OCI-M1 (cell line): ENCODE data around the gene XRCC5.
"Not testable (repeated sequence)": the region's sequence is repeated elsewhere in the genome, so short reads cannot be mapped to it uniquely, and the experiment has no call there.

Source experiments
- DNase-seq: peaks from one replicate; lab custom pipeline; 2025; lab: John Stamatoyannopoulos, UW

XRCC5 gene

DNA sequence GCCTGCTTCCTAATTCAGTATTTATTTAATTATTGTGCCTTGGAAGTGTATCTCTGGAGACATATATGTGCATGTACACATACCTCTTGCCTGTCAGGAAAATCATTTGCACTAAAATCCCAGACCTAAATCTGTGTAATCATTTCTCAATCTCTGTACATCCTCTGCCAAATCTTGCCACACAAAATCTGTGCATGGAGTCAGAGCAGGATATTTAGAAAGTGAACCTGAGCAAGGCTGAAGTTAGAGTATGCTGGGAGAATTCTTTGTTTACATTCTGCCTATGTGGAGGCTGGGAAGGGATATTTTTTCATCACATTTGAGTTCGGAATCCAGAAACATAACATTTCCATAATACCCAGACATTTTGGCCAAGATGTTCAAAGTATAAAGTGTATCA lies 9.3 kb downstream of the XRCC5 start:
- no peak for DNase-seq

DNA sequence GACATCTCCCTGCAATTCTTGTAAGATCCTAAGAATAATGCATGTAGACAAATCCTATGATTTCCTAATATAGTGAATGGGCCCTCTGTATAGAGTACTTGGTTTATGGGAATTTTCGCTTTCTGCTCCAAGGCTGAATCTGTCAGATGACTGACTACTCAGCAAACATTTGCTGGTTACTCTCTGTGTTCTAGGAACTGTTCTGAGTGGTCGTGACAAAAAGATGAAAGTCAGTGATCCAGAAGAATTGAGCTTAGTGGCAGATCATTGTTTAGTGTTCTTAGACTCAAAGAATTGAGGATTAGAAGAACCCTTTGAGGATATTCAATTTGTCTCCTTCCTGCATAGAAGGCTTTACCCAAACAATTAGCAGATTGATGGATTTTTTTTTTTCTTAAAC lies 10.0 kb downstream of the XRCC5 start:
- no peak for DNase-seq

DNA sequence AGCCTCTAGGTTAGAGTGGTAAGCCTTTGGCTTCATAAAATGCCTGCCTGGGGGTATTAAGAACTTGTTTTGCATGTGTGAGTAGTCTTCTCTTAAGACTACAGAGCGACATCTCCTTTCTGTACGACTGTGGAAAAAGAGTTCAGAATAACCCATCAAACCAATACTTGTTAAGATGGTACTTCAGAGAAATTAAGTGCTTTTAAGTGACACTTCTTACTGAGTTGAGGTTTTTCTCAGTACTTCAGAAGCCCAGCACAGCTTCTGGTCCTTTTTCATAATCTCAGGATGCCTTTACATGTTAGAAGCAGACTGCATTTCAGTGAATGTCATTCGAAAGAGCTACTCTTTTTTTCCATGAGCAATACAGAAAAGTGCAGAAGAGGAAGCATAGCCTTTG lies 10.8 kb downstream of the XRCC5 start:
- no peak for DNase-seq

DNA sequence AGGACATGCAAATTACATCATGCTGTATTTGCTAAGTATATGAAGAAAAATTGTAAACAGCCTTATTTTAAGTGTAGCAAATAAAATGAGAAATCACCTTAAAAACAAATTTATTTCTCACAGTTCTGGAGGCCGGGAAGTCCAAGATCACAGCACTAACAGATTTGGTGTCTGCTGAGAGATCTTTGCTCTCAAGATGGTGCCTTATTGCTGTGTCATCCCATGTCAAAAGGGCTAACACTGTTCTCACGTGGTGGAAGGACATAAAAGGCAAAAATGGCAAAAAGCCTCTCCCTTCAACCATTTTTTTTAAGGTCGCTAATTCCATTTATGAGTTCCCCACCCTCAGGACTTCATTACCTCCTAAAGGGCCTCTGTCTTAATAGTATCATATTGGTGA lies 12.1 kb downstream of the XRCC5 start:
- no peak for DNase-seq

DNA sequence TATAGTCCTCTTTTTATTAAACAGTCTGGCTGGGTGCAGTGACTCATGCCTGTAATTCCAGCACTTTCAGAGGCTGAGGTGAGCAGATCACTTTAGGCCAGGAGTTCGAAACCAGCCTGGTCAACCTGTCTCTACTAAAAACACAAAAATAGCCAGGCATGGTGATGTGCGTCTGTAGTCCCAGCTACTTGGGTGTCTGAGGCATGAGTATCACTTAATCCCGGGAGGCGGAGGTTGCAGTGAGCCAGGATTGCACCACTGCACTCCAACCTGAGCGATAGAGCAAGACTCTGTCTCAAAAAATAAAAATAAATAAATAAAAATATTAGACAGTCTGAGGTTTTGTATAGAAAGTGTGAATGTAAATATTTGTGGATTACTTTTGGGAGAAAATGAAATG lies 17.8 kb downstream of the XRCC5 start:
- DNase-seq, result no peak

DNA sequence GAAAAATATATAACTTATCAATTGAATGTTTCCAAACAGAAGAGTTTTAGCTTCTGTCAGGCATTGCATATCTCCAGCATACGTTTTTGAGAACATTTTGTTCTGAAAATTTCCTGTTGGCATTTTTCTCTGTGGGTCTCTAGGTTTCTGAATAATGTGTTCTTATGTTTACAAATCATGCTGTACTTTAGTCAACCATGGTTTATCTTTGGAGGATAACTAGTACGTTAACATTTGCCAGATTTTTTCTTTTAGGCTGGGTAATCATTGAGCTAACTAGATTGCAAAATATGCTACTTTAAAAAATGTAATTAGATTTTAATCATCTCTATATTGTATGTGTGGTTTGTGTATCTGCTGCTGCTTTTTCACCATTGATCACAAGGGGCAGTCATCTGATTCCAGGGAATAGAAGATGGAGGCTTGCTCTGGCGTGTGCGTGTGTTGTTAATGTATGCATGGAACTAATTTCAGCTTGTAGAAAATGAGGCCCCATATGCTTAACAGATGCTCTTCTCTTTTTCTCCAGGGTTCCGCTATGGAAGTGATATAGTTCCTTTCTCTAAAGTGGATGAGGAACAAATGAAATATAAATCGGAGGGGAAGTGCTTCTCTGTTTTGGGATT lies 21.3 kb downstream of the XRCC5 start:
- no peak for DNase-seq

DNA sequence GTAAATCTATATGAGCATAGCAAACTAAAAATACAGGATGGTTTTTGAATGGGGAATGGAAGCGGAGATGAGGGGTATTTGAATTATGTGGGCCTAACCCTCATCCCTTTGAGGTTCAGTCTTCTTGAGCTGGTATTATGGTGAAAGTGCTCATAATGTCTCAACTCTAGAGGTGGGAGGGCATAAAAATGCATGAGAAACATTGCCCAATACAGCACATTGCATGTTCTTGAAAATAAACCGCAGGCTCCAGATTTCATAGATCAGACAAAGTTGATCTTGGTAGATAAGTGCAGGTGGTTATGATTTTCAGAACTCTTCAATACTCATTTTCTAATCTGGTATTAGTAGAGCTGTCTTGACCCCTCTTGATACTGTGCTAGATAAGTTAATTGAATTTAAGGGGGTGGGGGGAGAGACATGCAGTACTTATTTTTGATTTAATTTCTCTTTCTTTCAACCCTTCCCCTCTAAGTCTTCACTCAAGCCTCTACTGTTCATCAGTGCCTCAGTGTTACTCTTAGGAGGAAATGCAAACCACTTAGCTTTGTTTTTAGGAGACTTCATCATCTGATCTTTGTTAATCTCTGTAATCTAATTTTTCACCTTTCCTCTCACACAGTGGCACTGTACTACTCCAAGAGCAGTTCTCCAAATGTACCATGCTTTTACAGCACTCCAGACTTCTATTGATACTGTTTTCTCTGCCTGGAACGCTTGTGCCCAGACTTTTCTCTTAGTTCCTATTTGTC lies 22.2 kb downstream of the XRCC5 start:
- no peak for DNase-seq

DNA sequence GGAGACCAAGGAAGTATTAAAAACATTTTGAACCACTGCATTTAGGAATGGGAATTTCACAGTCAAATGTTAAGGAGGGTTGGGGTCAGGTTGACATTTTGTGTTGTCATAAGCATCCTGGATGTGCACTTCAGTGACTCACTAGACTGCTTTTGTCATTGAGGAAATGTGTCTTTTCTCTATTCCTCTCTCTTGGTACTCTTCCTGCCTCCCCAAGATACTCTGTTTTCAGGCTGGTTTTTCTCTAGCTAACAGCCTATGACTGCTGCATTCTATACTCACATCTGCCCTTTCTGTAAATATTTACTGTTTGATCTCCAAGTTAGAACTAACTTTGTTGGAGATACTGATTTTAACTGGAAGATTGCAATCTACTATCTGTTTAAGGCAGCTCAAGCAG lies 23.4 kb downstream of the XRCC5 start:
- DNase-seq, result no peak

DNA sequence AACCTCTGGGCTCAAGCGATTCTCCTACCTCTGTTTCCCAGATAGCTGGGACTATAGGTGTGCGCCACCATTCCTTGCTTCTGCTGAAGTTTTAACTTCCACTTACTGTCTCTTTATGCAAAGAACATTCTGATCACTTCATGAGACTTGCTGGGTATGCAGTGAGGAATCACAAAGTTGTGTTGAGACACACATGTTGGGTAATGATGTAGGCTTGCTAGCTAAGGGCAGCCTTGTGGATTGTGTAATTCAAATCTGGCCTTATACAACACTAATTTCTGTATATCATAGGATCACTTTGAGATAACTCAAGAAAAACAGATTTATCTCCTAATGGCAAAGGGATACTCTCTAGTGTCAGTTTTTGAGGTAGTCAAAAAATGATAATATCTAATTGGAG lies 24.2 kb downstream of the XRCC5 start:
- DNase-seq, result no peak

DNA sequence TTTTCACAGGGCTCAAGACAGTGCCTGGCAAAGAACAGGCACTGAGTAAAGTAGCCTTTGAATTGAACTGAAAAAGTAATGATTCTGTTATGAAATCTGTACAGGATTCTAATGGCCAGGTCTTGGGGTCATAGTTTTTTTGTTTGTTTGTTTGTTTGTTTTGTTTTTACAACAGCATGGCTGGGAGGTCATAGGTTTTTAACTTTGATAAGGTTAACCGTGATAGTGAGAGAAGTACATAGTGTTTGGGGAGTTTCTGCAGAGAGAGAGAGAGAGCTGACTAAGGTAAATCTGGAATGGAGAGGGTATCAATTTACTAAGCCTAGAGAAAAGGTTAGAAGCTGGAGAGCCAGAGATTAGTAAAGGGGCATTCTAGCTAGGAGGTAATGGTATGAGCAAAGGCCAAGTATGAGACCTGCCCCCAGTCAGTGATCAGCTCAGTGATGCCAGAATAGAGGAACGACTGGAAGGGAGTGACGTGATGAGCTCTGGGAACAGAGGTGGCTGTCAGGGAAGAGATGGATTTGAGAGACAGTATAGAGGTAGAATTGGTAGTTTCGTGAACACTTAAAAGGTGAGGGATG lies 25.9 kb downstream of the XRCC5 start:
- no peak for DNase-seq

DNA sequence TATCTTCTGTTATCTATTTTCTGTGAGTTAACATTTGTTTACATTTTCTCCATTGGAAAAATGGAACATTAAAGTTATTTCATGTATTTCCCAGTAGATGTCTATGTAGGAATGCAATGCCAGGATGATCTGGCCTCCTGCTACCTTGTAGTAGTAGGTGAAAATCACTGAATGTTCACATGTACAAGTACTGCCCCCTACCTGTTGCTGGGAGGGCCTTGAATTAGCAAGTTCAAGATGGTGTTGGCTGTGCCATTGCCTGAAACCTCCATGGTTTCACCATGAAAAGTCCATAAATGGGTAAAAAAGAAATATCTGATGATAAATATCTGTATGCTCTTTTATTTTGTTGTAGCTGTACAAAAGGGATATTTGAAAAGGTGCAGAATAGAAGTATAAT lies 30.7 kb downstream of the XRCC5 start:
- DNase-seq, result peak; percentile 25

DNA sequence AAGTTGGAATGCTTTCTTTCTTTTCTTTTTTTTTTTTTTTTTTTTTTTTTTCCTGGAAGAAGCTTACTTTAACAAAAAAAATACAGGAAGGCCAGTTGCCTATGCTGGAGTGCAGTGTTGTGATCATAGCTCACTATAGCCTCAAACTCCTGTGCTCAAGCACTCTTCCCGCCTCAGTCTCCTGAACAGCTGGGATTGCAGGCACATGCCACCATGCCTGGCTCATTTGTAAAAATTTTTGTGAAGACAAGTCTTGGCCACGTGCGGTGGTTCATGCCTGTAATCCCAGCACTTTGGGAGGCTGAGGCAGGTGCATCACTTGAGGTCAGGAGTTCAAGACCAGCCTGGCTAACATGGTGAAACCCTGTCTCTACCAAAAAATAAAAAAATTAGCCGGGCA lies 32.4 kb downstream of the XRCC5 start:
- not testable (repeated sequence) for DNase-seq

DNA sequence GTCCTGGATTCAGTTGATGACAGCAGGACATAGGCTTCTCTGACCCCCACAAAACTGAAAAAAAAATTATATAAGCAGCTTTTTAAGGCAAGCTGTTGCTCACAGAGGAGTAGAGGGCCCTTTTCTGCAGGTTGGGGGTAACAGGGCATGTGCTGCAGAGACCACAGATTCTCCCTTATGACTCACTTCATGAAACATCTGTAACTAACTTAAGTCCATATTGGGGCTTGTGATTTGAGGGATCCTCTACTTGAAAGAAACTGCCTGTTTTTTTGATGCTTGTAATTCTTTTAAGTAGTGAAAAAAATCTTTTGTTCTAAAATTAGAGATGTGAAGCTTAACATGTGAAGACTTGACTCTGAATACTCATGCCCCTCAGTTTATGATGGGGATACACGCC lies 33.4 kb downstream of the XRCC5 start:
- no peak for DNase-seq

DNA sequence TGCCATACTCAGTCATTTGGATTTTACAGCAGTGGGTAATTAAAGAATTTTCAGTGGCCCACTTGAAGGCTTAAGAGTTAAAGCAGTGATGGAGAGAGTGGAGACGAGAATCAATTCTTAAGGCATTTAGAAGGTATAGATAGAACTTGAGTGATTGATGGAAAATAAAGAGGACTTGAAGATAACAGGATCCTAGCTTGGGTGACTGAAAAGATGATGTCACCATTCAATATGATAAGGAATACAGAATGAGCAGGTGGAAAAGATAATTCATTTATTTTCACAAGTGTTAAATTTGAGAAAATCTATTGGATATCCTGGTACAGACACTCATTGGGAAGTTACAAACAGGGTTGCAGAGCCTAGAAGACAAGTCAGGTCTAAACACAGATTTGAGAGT lies 35.2 kb downstream of the XRCC5 start:
- DNase-seq, result no peak

DNA sequence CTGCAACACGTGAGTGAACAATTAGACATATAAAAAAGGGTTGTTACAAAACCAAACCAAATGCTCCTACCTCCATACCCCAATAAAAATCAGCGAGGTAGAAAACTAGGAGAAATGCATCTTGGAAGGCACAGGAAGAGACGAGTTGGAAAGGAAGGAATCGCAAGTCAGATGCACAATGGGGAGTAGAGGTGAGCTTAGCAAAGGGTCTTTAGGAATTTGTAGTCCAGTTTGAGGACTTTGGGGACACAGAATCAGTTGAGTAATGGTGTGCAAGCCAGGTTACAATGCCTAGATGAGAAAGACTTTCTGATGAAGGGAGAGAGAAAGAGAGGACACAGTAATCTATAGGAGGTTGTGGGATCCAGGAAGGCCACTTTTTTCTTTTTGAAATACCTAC lies 35.7 kb downstream of the XRCC5 start:
- no peak for DNase-seq

DNA sequence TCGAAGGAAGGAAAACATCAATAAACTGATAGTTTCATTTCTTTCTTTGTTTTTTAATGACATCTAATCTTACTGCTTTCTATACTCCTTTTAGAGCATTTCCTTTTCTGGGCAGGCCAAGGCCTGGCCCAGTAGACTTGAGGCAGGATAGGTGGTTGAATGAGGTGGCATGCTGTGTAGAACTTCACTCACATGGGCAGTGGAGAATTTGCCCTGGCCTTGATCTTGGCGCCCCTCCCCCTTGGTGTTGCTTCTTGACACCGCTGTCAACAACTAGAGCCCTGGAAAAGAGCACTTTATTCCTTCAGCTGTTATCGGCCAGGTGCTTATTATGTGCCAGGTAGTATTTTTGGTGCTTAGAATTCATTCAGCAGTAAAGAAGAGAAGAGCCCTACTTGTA lies 37.4 kb downstream of the XRCC5 start:
- no peak for DNase-seq

DNA sequence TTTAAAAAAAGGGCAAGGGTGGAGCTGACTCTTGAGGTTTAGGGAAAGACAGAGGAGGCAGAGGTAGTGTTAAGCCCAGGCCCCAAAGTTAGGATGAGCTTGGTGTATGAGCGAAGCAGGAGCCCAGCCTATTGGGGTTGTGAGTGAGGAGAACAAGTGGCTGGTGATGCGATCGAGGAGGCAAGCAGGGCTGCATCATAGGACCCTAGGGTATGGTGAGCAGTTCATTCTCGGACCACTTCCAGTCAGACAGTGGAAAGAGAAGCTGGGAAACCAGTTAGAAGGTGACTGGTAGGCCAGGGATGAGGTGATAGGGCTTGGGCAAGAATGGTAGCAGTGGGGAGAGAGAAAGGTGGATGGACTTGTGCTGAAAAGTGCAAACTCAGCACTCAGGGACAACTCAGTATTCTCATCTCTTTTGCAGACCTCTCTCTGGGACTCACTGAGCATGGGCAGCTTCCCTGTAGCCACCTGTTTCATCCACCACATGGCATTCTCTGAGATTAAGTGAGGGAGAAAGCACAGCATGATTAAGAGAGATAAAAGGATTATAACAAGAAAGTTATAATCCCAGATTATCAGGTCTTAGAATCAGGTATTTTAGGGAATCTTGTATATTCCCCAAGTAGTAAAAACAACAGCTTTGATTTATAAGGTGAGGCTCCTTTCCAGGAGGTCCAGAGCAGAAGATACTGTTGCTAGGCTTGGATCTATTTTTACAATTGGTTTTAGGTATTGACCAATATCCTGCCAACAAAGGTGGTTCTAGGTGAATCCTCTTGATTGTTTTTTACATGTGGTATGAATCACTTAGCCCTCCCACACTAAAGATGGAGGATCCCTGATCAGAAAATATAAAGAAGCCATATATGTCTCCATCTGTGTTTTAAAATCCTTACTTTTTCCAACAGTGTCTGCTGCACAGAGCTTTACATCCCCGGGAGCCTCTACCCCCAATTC lies 38.3 kb downstream of the XRCC5 start:
- no peak for DNase-seq

DNA sequence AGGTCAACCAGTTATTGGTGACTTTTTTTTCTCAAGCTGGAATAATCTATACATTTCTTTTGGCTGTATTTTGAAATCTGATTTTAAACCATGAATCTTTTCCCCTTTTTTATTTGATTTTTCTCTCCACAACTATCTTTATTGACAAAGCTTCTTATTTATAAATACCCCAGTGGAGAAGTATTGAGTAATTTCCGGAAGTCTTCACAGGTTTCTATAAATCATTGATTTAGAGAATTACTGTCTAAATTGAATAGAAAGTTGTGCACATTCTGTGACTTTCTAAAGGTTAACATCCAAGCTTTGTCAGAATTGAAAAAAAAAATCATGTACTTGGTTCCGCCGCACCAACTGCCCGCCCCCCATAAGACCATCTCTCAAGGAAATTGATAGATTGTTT lies 39.8 kb downstream of the XRCC5 start:
- DNase-seq, result no peak

DNA sequence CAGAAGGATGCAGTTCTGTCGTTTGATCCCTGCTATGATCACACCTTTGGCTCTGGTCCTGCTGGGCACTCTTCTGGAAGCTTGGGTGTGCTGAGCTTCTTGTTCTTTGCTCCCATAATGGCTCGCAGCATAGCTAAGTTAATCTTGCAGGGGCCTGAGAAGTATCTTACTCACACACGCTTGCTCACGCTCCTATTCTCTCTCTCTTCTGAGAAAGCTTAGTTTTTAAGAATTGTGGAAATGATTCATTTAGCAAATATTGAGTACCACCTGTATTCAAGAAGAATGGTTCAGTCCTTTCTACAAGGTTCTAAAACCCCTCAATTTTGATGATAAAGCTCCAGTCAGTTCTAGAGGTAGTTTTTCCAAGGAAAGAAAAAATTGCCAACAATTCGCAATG lies 40.6 kb downstream of the XRCC5 start:
- no peak for DNase-seq

DNA sequence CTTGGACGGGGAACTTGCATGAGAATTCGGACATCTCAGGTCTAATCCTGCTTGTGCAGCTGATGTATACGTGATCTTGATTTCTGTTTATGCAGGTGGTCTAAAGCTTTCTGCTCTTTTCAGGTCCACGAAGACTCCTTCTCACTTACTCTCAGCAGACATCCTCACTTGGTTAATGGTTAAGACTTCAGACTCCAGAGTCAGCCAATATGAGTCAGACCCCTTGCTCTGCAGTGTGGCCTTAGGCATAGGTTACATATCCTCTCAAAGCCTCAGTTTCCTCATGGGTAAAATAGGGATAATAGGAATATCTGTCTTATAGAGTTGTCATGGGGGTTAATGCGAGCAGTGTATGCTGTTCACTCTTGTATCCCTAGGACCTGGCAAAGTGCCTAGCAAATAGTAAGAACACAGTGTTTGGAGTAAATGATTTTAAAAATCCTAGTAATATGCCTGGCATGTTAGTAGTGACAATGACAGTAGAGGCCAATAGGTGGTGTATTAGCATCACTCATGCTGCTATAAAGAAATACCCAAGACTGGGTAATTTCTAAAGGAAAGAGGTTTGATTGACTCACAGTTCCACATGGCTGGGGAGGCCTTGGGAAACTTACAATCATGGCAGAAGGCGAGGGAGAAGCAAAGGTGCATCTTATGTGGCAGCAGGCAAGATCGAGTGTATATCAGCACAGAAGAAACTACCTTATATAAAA lies 42.3 kb downstream of the XRCC5 start:
- DNase-seq, result no peak

DNA sequence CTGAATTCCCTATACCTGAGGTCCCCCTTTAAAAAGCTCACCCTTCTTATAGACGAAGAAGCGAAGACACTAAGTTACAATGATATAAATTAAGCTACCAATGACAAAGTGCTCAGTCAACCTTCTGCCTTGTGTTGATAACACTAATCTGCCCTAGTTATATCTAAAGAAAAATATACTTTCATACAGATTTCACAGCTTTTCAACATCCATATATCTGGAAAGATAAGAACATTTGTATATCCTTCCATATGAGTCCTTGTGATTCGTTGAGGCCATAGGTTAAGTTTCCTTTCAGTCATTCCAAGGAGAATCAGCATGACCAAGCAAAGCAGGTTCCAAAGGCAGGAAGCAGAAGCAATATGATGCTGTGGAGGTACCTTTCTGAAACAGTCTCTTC lies 46.8 kb downstream of the XRCC5 start:
- no peak for DNase-seq

DNA sequence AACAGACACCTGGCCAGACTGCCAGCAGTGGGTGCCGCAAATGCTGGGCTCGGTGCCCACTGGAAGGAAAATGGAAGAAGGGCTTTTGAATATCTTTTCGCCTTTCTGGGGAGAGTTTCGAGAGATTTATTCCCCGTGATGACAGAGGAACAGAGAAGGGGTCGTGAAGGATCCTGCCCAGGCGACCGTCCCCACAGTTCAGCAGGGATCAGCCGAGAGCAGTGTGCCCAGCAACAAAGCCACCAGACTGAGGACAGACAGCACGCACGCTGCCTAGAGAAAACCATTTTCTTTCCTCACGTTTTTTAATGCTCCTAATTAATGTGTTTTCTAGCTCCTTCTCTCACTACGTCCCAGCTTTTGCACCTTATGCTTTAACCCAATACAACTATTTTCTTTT lies 47.7 kb downstream of the XRCC5 start:
- DNase-seq, result no peak
